Measurements from ENCODE around the gene TNFSF13B.

- TF ChIP-seq POLR2A (IDR thresholded peaks at IDR 0.05) (no peak), CTCF (IDR thresholded peaks at IDR 0.05) (no peak)
Observed at GRCh38 chr13:108263621-108264355, 5.7 kb upstream of the TNFSF13B start.
